BE2C (cell line): ENCODE results near the gene HOXD8.

ENCODE experiments used
- DNase-seq: peaks from one replicate; pipeline ENCODE4 v3.0.0-alpha.2; 2020
- H3K27me3 ChIP-seq: fragments of 250-450 bp; sonication (Bioruptor Pico); 2 replicates; pipeline ENCODE4 v1.5.1; 2020; ENCODE audit warnings: mild to moderate bottlenecking
- H3K36me3 ChIP-seq: fragments of 250-450 bp; sonication (Bioruptor Pico); 2 replicates; pipeline ENCODE4 v1.5.1; 2020; ENCODE audit warnings: mild to moderate bottlenecking
- H3K4me1 ChIP-seq: fragments of 250-450 bp; sonication (Bioruptor Pico); 2 replicates; pipeline ENCODE4 v1.5.1; 2020
- H3K4me3 ChIP-seq: 2 replicates; pipeline ENCODE4 v1.5.1; 2011; ENCODE audit warnings: low read depth, low read length
- H3K9me3 ChIP-seq: fragments of 250-450 bp; sonication (Bioruptor Pico); 2 replicates; pipeline ENCODE4 v1.5.1; 2020
- CTCF ChIP-seq: IDR thresholded peaks from 2 replicates; pipeline ENCODE4 v1.5.1; 2012; ENCODE audit warnings: mild to moderate bottlenecking, low read depth, low read length

The HOXD8 gene

GRCh38 chr2:176172895-176173566, 43.5 kb downstream of the HOXD8 start:
- no peaks in the 10 kb centered on the region for H3K27me3 ChIP-seq
- H3K4me1 ChIP-seq, result peaks cover 11% of the 10 kb centered on the region
- H3K36me3 ChIP-seq, result peaks cover 5% of the 10 kb centered on the region
- no peak for TF ChIP-seq CTCF
- DNase-seq, result no peak
- no peaks in the 10 kb centered on the region for H3K9me3 ChIP-seq
- no peak overlapping the region for H3K4me3 ChIP-seq

- H3K4me1 ChIP-seq, result peaks cover 11% of the 10 kb centered on the region
- H3K36me3 ChIP-seq, result peaks cover 5% of the 10 kb centered on the region
- no peaks in the 10 kb centered on the region for H3K9me3 ChIP-seq
- no peak for DNase-seq
- H3K4me3 ChIP-seq, result peak overlapping the region; percentile 57
- no peaks in the 10 kb centered on the region for H3K27me3 ChIP-seq
- no peak for TF ChIP-seq CTCF
Observed at GRCh38 chr2:176173567-176174381, 44.3 kb downstream of the HOXD8 start.

DNA sequence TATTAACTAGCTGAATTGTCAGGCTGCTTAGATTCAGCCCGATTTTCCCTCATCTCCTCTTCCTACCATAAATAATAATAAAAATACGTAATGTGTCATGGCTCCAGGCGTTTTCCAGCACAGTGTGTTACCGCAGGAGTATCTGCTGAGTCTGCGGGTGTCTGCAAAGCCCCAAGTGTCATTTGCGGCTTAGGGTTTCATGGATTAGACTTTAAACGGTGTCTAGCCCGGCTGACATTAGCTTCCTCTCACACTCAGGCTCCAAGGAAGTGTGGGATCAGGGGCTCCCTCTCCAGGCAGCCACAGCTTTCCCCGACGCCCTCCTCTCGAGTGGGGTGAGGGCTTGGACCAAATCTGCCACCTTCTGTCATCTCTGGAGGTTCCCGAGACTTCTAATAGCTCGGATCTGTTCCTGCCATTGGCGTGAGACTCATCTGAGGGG, 44.9 kb downstream of the HOXD8 start:
- no peaks in the 10 kb centered on the region for H3K27me3 ChIP-seq

DNA sequence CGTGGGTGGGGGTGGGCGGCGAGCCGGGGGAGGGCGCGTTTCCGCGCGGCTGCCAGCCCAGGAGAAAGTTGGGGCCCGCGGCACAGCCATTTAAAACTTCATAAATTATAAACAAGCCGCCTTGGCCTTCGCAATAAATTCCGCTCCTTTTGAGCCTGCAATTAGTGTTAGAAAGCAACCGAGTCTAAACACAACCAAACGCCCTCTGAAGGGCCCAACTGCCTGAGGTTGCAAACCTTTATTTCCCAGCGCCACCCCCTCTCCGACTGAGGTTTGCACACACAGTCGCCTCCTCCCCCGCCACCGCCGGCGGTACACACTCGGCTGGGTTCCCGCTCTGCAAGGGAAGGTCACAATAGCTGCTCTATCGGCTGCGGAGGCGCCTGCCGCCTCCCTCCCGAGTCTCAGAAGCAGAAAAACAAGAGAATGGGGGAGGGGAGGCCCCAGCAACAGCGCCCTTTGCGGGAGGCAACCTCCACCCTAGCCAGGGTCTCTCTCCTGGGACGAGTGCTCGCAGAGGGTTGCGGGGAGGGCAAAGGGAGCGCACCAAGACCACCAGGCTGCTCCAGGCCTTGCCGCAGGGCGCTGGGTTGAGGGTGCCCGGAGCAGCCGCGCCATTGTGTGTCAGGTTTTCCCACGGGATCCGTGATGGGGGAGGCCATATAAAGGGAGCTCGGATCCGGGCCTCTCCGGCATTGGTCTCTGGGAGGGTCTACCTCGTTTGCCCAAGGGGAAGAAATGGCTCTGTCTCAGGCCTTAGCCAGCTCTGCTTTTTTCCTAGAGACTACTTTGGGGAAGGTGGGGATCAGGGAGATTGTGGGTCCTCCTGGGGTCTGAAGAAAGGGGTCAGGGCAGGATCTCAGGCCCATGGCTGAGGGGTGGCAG, 45.6 kb downstream of the HOXD8 start:
- peaks cover 5% of the 10 kb centered on the region for H3K36me3 ChIP-seq
- H3K9me3 ChIP-seq, result no peaks in the 10 kb centered on the region
- peak; percentile 73 for DNase-seq
- no peak for TF ChIP-seq CTCF
- peak overlapping the region; percentile 57 for H3K4me3 ChIP-seq
- peaks cover 11% of the 10 kb centered on the region for H3K4me1 ChIP-seq
- H3K27me3 ChIP-seq, result no peaks in the 10 kb centered on the region

More for the DNA sequence above, 44.9 kb downstream of the HOXD8 start:
- peaks cover 5% of the 10 kb centered on the region for H3K36me3 ChIP-seq
- peaks cover 11% of the 10 kb centered on the region for H3K4me1 ChIP-seq
- peak overlapping the region; percentile 57 for H3K4me3 ChIP-seq
- no peaks in the 10 kb centered on the region for H3K9me3 ChIP-seq
- DNase-seq, result no peak
- TF ChIP-seq CTCF, result peak; percentile 18; the same call in 1 of the 2 replicates

GRCh38 chr2:176175709-176176607, 46.5 kb downstream of the HOXD8 start:
- Histone ChIP-seq H3K4me3 (peak overlapping the region; percentile 57; the same call in 1 of the 2 replicates), H3K4me1 (peaks cover 11% of the 10 kb centered on the region), H3K27me3 (no peaks in the 10 kb centered on the region), H3K9me3 (no peaks in the 10 kb centered on the region), H3K36me3 (peaks cover 5% of the 10 kb centered on the region)
- no peak for TF ChIP-seq CTCF
- no peak for DNase-seq
